Measurements from ENCODE around the gene KHDC4. TPM values are rescaled to one million over a fixed set of nuclear protein-coding genes. Genes with fewer than 3 reads are reported as not detected.
A peak's percentile ranks its signal among the peaks of the same experiment; 100 is the strongest.
"Not testable (repeated sequence)": the region's sequence is repeated elsewhere in the genome, so short reads cannot be mapped to it uniquely, and the experiment has no call there.

Gene KHDC4
- total RNA-seq, 2 donors from 2014 or later, result 67.5 to 109 TPM

DNA sequence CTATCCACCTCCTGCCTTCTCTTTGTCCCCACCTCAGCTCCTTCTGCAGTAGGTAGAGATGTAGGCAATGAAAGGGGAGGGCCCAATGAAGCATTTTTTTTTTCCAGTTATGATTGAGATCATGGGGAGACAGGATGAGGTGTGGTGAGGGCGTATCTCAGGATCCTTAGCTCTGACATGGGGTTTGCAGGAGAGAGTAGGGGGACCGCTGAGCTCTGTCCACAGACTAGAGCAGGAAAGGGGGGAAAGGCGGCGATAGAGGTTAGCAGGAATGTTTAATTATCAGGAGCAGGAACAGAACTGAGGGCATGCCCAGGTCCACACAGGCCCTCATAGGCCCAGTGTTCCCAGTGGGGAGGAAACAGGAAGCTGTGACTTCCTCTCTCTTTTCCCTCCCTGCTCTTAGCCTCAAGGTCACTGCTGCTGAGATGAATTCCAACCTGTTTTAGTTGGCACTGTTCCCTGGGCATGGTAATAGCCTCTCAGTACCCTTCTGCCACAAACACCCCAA is 6.3 kb upstream of the KHDC4 start:
- peak; percentile 61 for ATAC-seq (replicated peaks)
- Mint-ChIP-seq H3K9me3 (no peaks in the 10 kb centered on the region), H3K27me3 (no peaks in the 10 kb centered on the region), H3K27ac (peak overlapping the region; percentile 83), H3K4me1 (peaks cover 31% of the 10 kb centered on the region), H3K4me3 (peak overlapping the region; percentile 27), H3K36me3 (ENCODE audit: low read depth) (peaks cover 6% of the 10 kb centered on the region)

DNA sequence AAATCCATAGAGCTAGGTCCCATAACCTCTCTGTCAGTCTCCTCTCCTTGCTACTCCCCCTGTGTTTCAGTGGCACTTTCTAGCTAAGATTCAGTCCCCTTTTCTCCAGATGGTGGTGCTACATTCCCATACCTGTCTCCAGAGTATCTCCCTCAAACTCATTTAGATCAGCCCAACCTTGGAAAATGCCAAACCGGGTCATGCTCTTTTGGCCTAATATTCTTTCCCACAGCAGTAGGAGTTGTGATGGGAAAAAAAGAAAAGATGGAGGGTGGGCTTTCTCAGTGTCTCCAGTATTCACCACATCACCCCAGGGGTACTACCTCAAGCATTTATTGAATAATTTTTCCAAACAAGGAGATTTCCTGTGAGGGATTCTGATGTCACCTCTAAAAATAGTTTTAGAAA is 4.0 kb upstream of the KHDC4 start:
- H3K36me3 Mint-ChIP-seq (ENCODE audit: low read depth), result no peaks in the 10 kb centered on the region
- ATAC-seq (replicated peaks), result peak; percentile 21
- H3K27ac Mint-ChIP-seq, result peak overlapping the region; percentile 4
- no peaks in the 10 kb centered on the region for H3K9me3 Mint-ChIP-seq
- peaks cover 26% of the 10 kb centered on the region for H3K4me1 Mint-ChIP-seq
- no peaks in the 10 kb centered on the region for H3K27me3 Mint-ChIP-seq
- H3K4me3 Mint-ChIP-seq, result no peak overlapping the region

DNA sequence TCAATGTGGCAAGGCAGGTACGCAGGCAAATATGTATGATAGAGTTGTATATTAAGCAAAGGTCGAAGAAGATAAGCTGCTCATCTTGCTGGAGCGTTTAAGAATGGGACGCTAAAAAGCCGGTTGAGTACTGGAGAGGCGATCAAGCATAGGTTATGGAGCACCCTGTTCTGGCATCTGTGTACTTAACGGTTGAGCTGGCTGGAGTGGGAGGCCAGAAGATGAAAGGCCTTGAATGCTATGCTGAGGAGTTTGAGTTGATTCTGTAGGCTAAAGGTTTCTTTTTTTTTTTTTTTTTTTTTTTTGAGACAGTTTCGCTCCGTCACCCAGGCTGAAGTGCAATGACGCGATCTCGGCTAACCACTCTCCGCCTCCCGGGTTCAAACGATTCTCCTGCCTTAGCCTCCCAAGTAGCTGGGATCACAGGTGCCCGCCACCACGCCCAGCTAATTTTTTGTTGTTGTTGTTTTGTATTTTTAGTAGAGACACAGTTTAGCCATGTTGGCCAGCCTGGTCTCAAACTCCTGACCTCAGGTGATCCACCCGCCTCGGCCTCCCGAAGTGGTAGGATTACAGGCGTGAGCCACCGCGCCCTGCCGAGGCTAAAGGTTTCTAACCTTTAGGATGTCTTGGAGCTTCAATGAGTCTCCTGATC is 850 bp upstream of the KHDC4 start:
- no peaks in the 10 kb centered on the region for H3K36me3 Mint-ChIP-seq (ENCODE audit: low read depth)
- ATAC-seq (replicated peaks), result no peak
- no peaks in the 10 kb centered on the region for H3K9me3 Mint-ChIP-seq
- no peaks in the 10 kb centered on the region for H3K27me3 Mint-ChIP-seq
- H3K4me1 Mint-ChIP-seq, result peaks cover 9% of the 10 kb centered on the region
- H3K27ac Mint-ChIP-seq, result no peak overlapping the region
- no peak overlapping the region for H3K4me3 Mint-ChIP-seq

DNA sequence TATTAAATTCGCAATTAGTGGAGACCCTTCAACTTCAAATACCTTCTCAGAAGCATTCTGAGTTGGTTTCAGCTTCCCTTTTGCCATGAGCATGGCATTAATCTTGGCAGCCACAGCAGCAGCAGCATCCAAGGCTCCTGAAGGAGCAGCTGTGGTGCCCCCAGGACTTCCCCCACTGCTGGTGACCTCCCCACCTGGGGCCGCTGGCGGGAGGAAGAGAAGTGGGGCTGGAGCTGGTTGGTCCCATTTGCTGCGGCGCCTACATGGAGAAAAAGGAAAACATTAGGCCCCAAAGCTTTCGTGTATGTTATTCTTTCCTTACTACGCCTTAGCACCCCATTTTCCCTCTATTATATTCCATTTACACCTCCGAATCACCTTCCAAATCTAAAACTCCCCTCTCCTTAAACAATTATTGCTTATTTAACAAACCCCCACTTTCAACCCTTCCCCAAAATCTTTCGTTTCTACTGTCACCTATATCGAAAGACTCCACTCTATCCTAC is 569 bp downstream of the KHDC4 start:
- H3K36me3 Mint-ChIP-seq (ENCODE audit: low read depth), result no peaks in the 10 kb centered on the region
- no peaks in the 10 kb centered on the region for H3K27me3 Mint-ChIP-seq
- H3K9me3 Mint-ChIP-seq, result no peaks in the 10 kb centered on the region
- no peak overlapping the region for H3K4me3 Mint-ChIP-seq
- H3K27ac Mint-ChIP-seq, result no peak overlapping the region
- ATAC-seq (replicated peaks), result no peak
- peaks cover 14% of the 10 kb centered on the region for H3K4me1 Mint-ChIP-seq

DNA sequence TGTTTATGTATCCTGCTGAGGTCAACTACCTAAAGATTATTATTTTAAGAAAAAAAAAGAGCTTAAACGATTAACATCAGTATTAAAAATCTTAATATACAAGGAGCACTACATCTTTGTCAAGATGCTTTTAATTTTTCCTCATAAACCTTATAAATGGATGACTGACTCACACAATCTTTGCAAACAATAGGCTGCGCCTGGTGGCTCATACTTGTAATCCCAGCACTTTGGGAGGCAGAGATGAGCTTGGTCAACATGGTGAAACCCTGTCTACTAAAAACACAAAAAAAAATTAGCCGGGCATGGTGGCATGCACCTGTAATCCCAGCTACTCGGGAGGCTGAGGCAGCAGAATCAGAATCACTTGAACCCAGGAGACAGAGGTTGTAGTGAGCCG is 1.7 kb downstream of the KHDC4 start:
- no peaks in the 10 kb centered on the region for H3K27me3 Mint-ChIP-seq
- H3K9me3 Mint-ChIP-seq, result no peaks in the 10 kb centered on the region
- no peak overlapping the region for H3K27ac Mint-ChIP-seq
- no peaks in the 10 kb centered on the region for H3K36me3 Mint-ChIP-seq (ENCODE audit: low read depth)
- H3K4me3 Mint-ChIP-seq, result no peak overlapping the region
- peaks cover 8% of the 10 kb centered on the region for H3K4me1 Mint-ChIP-seq
- no peak for ATAC-seq (replicated peaks)

DNA sequence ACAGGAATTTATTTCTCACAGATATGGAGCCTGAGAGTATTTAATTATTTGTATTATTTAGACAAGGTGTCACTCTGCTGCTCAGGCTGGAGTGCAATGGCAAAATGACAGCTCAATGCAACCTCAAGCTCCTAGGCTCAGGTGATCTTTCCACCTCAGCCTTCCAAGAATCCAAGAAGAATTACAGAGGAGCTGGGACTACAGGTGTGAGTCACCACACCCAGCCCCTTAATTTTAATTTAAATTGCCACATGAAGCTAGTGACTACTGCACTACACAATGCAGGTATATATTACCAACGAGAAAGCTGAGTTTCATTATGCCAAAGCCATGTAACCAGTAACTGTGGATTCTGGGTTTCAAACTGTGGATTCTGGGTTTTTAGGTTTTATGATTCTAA is 2.1 kb downstream of the KHDC4 start:
- Mint-ChIP-seq H3K36me3 (ENCODE audit: low read depth) (no peaks in the 10 kb centered on the region), H3K27me3 (no peaks in the 10 kb centered on the region), H3K4me3 (no peak overlapping the region), H3K9me3 (no peaks in the 10 kb centered on the region), H3K27ac (no peak overlapping the region), H3K4me1 (peaks cover 8% of the 10 kb centered on the region)
- no peak for ATAC-seq (replicated peaks)

DNA sequence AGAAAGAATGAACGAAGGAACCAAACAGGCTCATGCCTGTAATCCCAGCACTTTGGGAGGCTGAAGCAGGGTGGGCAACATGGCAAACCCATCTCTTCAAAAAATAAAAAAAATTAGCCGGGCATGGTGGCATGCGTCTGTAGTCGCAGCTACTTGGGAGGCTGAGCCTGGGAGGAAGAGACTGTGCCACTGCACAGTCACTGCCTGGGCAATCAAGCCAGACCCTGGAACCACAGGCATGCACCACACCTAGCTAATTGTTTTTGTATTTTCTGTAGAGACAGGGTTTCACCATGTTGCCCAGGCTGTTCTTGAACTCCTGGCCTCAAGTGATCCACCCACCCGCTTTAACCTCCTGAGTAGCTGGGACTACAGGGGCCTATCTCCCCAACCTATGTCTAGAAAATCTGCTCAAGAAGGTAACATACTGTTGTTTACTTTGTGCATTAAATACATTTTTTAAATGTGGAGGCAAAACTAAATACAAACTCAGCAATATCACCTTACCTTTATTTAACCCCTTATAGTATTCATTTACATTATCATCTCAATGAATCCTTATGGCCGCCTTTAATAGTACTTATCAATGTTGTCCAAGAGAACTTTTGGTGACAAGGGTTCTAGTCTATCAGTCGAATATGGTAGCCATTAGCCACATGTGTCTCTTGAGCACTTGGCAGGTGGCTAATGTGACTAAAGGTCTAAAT is 2.7 kb downstream of the KHDC4 start:
- ATAC-seq (replicated peaks), result no peak
- no peaks in the 10 kb centered on the region for H3K36me3 Mint-ChIP-seq (ENCODE audit: low read depth)
- H3K4me3 Mint-ChIP-seq, result no peak overlapping the region
- no peaks in the 10 kb centered on the region for H3K9me3 Mint-ChIP-seq
- no peak overlapping the region for H3K27ac Mint-ChIP-seq
- H3K27me3 Mint-ChIP-seq, result no peaks in the 10 kb centered on the region
- peaks cover 8% of the 10 kb centered on the region for H3K4me1 Mint-ChIP-seq

DNA sequence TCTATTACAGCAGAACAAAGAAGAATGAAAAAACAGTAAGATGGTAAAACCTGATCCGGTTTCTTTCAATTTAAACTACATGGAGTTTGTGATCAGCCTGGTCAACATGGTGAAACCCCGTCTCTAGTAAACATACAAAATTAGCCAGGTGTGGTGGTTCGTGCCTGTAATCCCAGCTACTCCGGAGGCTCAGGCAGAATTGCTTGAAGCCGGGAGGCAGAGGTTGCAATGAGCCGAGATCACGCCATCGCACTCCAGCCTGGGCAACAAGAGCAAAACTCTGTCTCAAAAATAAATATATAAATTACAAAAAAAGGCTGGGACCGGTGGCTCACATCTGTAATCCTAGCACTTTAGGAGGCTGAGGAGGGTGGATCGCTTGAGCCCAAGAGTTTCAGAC is 3.5 kb downstream of the KHDC4 start:
- not testable (repeated sequence) for H3K27me3 Mint-ChIP-seq; H3K36me3 Mint-ChIP-seq (ENCODE audit: low read depth); H3K9me3 Mint-ChIP-seq; ATAC-seq (replicated peaks); H3K4me1 Mint-ChIP-seq; H3K4me3 Mint-ChIP-seq
- peak overlapping the region; percentile 48 for H3K27ac Mint-ChIP-seq

DNA sequence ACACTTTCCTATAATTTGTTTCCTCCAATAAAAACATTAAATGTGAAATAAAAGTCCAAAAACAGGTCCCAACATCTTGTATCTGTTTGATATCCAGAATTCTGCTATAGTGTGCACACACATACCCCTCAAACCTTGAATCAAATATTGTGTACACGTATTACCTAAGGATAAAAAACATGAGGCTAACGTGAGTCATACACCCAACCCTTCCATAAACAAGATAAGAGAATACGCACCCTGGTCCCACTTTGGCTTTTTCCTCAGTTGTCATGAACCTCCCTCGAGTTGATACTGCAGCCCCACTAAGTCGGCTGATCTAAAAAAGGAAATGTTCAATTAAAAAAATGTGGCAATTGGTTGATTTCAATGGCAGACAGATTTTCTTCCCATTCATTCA is 5.2 kb downstream of the KHDC4 start:
- peak overlapping the region; percentile 68 for H3K27ac Mint-ChIP-seq
- peak overlapping the region; percentile 34 for H3K4me3 Mint-ChIP-seq
- no peaks in the 10 kb centered on the region for H3K27me3 Mint-ChIP-seq
- H3K9me3 Mint-ChIP-seq, result no peaks in the 10 kb centered on the region
- H3K36me3 Mint-ChIP-seq (ENCODE audit: low read depth), result no peaks in the 10 kb centered on the region
- ATAC-seq (replicated peaks), result no peak
- H3K4me1 Mint-ChIP-seq, result peaks cover 8% of the 10 kb centered on the region

DNA sequence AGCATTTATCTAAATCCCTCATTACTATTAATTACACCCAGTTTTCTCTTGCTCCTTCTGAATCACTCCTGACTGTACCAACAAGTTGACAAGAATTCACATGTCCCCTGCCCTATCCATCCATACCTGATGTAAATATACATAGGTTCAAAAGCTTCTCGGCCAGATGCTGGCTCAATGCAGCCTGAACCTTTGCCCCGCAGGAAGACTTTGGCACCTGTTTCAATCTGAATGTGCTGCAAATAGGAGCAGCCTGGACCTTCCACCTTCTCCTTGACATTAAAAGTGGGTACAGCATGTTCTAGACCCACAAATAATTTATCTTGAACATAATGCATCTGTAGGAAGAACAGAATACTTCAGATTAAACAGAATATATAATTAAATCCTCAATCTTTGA is 8.7 kb downstream of the KHDC4 start:
- Mint-ChIP-seq H3K9me3 (no peaks in the 10 kb centered on the region), H3K4me1 (peaks cover 8% of the 10 kb centered on the region), H3K27ac (peak overlapping the region; percentile 29), H3K27me3 (no peaks in the 10 kb centered on the region), H3K36me3 (ENCODE audit: low read depth) (no peaks in the 10 kb centered on the region), H3K4me3 (no peak overlapping the region)
- ATAC-seq (replicated peaks), result no peak

DNA sequence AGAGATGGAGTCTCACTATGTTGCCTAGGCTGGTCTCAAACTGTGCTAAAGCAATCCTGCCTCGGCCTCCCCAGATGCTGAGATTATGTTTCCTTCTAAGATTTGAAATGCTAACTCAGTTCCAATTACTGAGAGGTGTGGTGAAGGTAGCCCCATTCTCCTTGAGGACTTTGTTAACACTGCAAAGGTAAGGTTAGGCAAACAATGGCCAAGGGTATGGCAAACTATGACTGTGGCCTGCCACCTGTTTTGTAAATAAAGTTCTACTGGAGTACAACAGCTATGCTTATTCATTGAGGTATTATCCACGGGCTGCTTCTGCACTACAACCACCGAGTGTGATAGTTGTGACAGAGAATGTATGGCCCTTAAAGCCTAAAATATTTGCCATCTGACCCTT is 13.5 kb downstream of the KHDC4 start:
- Mint-ChIP-seq H3K9me3 (no peaks in the 10 kb centered on the region), H3K4me1 (no peaks in the 10 kb centered on the region), H3K27me3 (no peaks in the 10 kb centered on the region), H3K27ac (no peak overlapping the region), H3K4me3 (no peak overlapping the region), H3K36me3 (ENCODE audit: low read depth) (no peaks in the 10 kb centered on the region)
- ATAC-seq (replicated peaks), result no peak

DNA sequence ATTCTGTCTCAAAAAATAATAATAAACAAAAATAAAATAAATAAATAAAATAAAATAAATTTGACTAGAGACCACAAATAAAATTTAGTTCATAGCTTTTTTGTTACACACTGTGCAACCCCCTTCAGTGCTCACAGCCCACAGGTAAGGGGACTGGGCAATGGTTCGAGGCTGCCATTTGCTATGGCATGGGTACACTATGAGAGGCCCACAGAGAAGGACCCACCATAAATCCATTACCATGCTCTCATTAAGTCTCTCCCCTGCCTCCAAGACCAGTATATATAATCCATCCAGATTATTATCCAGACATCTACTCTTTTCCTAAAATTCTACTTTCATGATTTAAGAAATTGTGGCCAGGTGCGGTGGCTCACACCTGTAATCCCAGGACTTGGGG is 14.4 kb downstream of the KHDC4 start:
- Mint-ChIP-seq H3K9me3 (no peaks in the 10 kb centered on the region), H3K4me3 (no peak overlapping the region), H3K36me3 (ENCODE audit: low read depth) (no peaks in the 10 kb centered on the region), H3K27me3 (no peaks in the 10 kb centered on the region), H3K4me1 (no peaks in the 10 kb centered on the region), H3K27ac (no peak overlapping the region)
- ATAC-seq (replicated peaks), result no peak

DNA sequence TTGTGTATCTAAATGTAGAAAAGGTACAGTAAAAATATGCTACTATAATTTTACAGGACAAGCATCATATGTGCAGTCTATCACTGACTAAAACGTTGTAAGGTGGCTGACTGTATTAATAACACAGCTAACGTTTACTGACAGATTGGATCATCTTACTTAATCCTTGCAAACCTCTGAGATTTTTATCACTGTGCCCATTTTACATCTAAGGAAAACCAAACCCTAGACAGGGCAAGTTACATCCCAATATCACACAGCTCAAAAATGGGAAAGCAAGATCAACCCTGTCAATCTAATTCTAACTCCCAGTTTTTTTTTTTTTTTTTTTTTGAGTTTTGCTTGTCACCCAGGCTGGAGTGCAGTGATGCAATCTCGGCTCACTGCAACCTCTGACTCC is 15.6 kb downstream of the KHDC4 start:
- Mint-ChIP-seq H3K4me3 (no peak overlapping the region), H3K9me3 (no peaks in the 10 kb centered on the region), H3K27me3 (no peaks in the 10 kb centered on the region), H3K36me3 (ENCODE audit: low read depth) (no peaks in the 10 kb centered on the region), H3K27ac (no peak overlapping the region), H3K4me1 (no peaks in the 10 kb centered on the region)
- no peak for ATAC-seq (replicated peaks)

DNA sequence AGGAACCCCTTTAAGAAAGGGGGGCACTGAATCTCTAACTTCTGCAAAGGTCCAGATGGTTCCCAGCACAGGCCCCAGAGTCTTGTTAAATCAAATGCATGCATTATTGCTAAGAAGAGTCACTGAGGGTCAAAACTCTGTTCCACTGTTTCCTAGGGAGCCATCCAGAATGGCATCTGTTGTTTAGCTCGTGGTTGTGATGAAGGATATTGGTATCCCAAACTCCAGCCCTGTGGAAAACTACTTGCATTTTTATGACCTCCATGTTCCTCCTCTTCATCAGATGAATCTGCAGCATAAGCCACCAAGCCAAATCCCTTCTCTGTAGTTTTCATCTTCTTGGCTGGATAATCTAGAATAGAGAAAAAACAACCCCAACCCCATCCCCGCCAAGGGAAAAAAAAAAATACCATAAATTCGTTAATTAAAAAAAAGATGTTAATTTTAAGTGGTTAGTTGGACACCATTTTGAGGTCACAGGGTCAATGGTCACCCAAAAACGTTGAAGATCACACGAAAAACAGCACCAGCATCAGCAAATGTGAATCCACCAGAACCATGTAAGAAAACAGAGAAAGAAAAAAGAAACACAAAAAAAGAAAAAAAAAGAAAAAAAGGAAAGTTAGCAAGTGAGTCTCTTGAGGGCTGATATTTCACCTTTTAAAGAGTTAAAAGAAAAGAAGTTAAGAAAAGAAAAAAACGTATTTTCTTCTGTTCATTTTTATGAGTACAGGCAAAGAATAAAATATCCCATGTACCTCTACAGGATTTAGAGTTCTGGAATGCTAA is 20.1 kb downstream of the KHDC4 start:
- ATAC-seq (replicated peaks), result no peak
- Mint-ChIP-seq H3K4me1 (peaks cover 20% of the 10 kb centered on the region), H3K9me3 (no peaks in the 10 kb centered on the region), H3K36me3 (ENCODE audit: low read depth) (no peaks in the 10 kb centered on the region), H3K27ac (peak overlapping the region; percentile 46), H3K27me3 (no peaks in the 10 kb centered on the region), H3K4me3 (no peak overlapping the region)

All from activated T-helper 17 cell treated with anti-CD3 and anti-CD28 coated beads, Interleukin-2, amount 50 U/mL, for 72 hours (primary cell).